OCI-LY3 (cell line): ENCODE results near the gene POLR3B.

ENCODE experiments used
- H2AFZ ChIP-seq: fragments of 200-600, 300-600 bp; shearing (Covaris generic); 2 replicates; pipeline ENCODE4 v1.6.0; 2014; ENCODE audit warnings: antibody characterized with exemption, low read depth, low read length
- H3K27ac ChIP-seq: fragments of 200-600, 300-600 bp; sonication (generic); 2 replicates; pipeline ENCODE4 v1.5.1; 2014; ENCODE audit warnings: mild to moderate bottlenecking, low read length, moderate library complexity, mixed read lengths
- H3K27me3 ChIP-seq: fragments of 200-600, 300-600 bp; sonication (generic); 2 replicates; pipeline ENCODE4 v1.6.1; 2014; ENCODE audit warnings: low read depth, low read length, mixed read lengths
- H3K36me3 ChIP-seq: fragments of 200-600, 300-600 bp; sonication (generic); replicated peaks from 2 replicates; pipeline ENCODE3; 2014; ENCODE audit warnings: low read depth, low read length, mixed read lengths
- H3K4me1 ChIP-seq: fragments of 300-600, 200-600 bp; sonication (generic); 2 replicates; pipeline ENCODE4 v1.6.1; 2014; ENCODE audit warnings: low read length, mixed read lengths
- H3K4me2 ChIP-seq: fragments of 200-600, 300-600 bp; sonication (generic); 2 replicates; pipeline ENCODE4 v1.6.1; 2014; ENCODE audit warnings: low read length, mixed read lengths
- H3K4me3 ChIP-seq: fragments of 300-600, 200-600 bp; sonication (generic); 2 replicates; pipeline ENCODE4 v1.5.1; 2014; ENCODE audit warnings: antibody characterized with exemption, mild to moderate bottlenecking, low read length, moderate library complexity
- H3K79me2 ChIP-seq: fragments of 300-600, 200-600 bp; shearing (Covaris generic); 2 replicates; pipeline ENCODE4 v1.6.1; 2014; ENCODE audit warnings: mild to moderate bottlenecking, low read length, mixed read lengths
- H3K9ac ChIP-seq: fragments of 300-600, 200-600 bp; shearing (Covaris generic); 2 replicates; pipeline ENCODE4 v1.6.0; 2014; ENCODE audit warnings: mild to moderate bottlenecking, low read length, moderate library complexity
- H3K9me3 ChIP-seq: fragments of 200-600, 300-600 bp; shearing (Covaris generic); 2 replicates; pipeline ENCODE4 v1.6.1; 2014; ENCODE audit warnings: low read length, mixed read lengths; ENCODE audit not compliant: insufficient read depth
- H4K20me1 ChIP-seq: fragments of 200-600, 300-600 bp; sonication (generic); 2 replicates; pipeline ENCODE4 v1.6.1; 2016; ENCODE audit warnings: low read length, mixed read lengths; ENCODE audit not compliant: insufficient read depth
- EZH2phosphoT487 ChIP-seq: fragments of 200-600 bp; shearing (Covaris generic); IDR thresholded peaks from 2 replicates; pipeline ENCODE4 v1.6.1; 2018; ENCODE audit warnings: antibody characterized with exemption, mixed run types, low read depth
- TF ChIP-seq, protein P1 (sequence below): fragments of 200-600, 300-600 bp; sonication (generic); IDR thresholded peaks from 2 replicates; pipeline ENCODE4 v1.5.1; 2014; ENCODE audit warnings: antibody characterized with exemption, low read length, low read depth

Gene POLR3B

DNA sequence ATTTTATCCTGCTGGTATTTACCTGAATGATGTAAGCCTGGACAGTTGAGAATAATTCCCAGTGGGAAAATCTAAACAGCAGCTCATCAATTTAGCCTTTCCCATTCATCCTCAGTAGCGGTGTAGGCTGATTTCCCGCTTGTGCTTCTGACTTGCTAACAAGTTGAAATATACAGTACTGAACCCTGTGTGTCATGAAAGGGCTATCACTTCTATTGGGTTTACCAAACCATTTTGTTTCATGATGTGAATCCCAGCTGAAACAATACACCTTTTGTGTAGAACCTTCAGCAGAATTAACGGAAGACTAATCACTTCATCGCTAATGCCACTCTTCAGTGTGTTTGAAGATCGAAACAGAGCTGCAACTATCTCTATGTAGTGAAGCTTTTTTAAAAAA is 88.4 kb downstream of the POLR3B start:
- Histone ChIP-seq H2AFZ (no peak overlapping the region), H3K9ac (no peak overlapping the region), H3K36me3 (no peaks in the 10 kb centered on the region), H3K4me1 (peaks cover 9% of the 10 kb centered on the region), H3K27ac (no peak overlapping the region), H3K27me3 (no peaks in the 10 kb centered on the region), H3K79me2 (no peaks in the 10 kb centered on the region), H3K9me3 (no peaks in the 10 kb centered on the region), H4K20me1 (no peaks in the 10 kb centered on the region), H3K4me3 (no peak overlapping the region), H3K4me2 (no peak overlapping the region)
- TF ChIP-seq, protein P1, sequence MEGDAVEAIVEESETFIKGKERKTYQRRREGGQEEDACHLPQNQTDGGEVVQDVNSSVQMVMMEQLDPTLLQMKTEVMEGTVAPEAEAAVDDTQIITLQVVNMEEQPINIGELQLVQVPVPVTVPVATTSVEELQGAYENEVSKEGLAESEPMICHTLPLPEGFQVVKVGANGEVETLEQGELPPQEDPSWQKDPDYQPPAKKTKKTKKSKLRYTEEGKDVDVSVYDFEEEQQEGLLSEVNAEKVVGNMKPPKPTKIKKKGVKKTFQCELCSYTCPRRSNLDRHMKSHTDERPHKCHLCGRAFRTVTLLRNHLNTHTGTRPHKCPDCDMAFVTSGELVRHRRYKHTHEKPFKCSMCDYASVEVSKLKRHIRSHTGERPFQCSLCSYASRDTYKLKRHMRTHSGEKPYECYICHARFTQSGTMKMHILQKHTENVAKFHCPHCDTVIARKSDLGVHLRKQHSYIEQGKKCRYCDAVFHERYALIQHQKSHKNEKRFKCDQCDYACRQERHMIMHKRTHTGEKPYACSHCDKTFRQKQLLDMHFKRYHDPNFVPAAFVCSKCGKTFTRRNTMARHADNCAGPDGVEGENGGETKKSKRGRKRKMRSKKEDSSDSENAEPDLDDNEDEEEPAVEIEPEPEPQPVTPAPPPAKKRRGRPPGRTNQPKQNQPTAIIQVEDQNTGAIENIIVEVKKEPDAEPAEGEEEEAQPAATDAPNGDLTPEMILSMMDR = no peak
- TF ChIP-seq EZH2phosphoT487 = no peak

DNA sequence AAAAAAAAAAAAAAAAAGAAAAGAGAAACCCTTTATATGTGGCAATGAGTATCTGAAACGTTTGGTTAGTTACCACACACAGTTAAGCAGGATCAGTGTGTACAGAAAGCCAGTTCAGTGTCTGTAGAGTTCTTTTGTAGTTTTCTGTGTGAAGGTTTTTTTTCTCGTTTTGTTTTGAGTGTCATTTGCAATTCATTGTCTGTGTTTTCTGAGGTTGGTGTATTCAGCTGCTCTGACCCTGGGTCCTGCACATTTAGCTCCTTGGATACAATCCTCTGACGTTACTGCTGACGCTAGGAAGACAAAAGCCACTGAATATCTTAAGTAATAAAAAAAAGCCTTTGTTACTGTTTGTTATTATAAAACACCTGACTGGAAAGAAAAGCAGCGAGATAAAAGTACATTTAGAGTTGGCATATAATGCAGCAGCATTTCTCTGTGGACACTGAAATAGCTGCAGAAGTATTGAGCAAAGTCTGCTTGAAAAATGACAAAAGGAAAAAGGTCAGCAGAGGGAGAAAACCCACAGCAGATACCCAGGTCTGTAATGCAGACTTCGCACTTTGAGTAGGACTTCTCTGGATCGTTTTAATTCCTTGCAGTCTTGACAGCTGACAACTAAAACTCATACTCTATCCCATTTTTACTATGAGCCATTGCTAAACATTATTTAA is 89.0 kb downstream of the POLR3B start:
- H3K79me2 ChIP-seq = no peaks in the 10 kb centered on the region
- no peak overlapping the region for H3K4me3 ChIP-seq
- H3K4me2 ChIP-seq = no peak overlapping the region
- TF ChIP-seq, protein P1 = no peak
- no peak for TF ChIP-seq EZH2phosphoT487
- no peak overlapping the region for H3K27ac ChIP-seq
- no peaks in the 10 kb centered on the region for H4K20me1 ChIP-seq
- H3K9ac ChIP-seq = no peak overlapping the region
- H2AFZ ChIP-seq = no peak overlapping the region
- H3K4me1 ChIP-seq = peaks cover 9% of the 10 kb centered on the region
- no peaks in the 10 kb centered on the region for H3K36me3 ChIP-seq
- no peaks in the 10 kb centered on the region for H3K27me3 ChIP-seq
- no peaks in the 10 kb centered on the region for H3K9me3 ChIP-seq

DNA sequence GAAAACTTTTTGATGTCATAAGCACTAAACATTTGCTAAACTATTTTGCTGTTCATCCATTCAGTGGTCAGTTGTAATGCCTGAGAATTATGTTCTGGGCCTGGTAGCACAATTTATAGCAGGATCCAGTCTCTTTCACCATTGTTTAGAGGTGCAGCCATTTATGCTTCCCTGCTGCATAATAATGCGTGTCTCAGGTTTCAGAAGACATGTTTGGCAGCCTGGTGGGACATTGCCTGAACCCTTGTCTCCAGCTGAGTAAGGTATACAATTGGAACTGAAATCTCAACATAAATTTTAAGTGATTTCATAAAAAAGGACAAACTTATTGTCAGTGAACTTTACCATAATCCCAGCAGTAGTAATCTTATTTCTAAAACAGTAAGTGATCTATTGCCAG is 94.8 kb downstream of the POLR3B start:
- Histone ChIP-seq H3K4me2 (no peak overlapping the region), H3K27me3 (no peaks in the 10 kb centered on the region)
- TF ChIP-seq, protein P1 = no peak
- TF ChIP-seq EZH2phosphoT487 = no peak

DNA sequence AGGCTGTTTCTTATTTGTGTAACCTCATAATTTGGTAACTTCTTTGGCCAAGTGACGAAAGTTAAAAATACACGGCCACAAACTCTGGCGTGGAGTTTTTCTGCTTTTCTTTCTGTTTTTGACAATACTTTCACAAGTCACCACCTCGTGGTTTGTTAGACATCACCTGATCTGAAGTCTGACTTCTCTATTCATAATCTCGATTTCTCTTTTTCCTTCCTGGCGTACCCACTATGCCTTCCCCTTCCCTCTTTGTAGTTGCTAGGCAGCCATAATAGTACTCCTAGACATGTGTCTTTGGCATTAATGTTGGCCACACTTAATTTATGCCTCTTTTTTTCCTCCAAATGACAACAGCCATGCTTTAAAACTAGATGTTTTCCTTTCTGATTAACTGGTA is 97.6 kb downstream of the POLR3B start:
- Histone ChIP-seq H3K36me3 (peaks cover 7% of the 10 kb centered on the region), H3K9me3 (no peaks in the 10 kb centered on the region), H4K20me1 (no peaks in the 10 kb centered on the region), H3K4me1 (peaks cover 39% of the 10 kb centered on the region), H3K27me3 (no peaks in the 10 kb centered on the region), H3K9ac (peak overlapping the region; percentile 47), H2AFZ (peak overlapping the region; percentile 78), H3K4me2 (peak overlapping the region; percentile 71), H3K79me2 (no peaks in the 10 kb centered on the region), H3K4me3 (peak overlapping the region; percentile 55), H3K27ac (peak overlapping the region; percentile 80)
- no peak for TF ChIP-seq EZH2phosphoT487
- TF ChIP-seq, protein P1 = no peak

More for the DNA sequence above, 94.8 kb downstream of the POLR3B start:
- Histone ChIP-seq H2AFZ (no peak overlapping the region), H3K9me3 (no peaks in the 10 kb centered on the region), H3K27ac (no peak overlapping the region), H4K20me1 (no peaks in the 10 kb centered on the region), H3K4me3 (no peak overlapping the region), H3K4me1 (peaks cover 39% of the 10 kb centered on the region), H3K9ac (no peak overlapping the region), H3K36me3 (peaks cover 4% of the 10 kb centered on the region), H3K79me2 (no peaks in the 10 kb centered on the region)
